Measurements from ENCODE around the gene ZC3H4. TPM values are rescaled to one million over a fixed set of nuclear protein-coding genes. Genes with fewer than 3 reads are reported as not detected.

Gene ZC3H4
- total and polyA plus RNA-seq, 2 of the 8 experiments (the other 6 are each of a cell fraction or from before 2014, with no cell fraction given), result 6.6 to 92.0 TPM

GRCh38 chr19:47100290-47100689, 13.3 kb downstream of the ZC3H4 start:
- H3K9ac ChIP-seq (replicated peaks in 1 of 4; ENCODE audit: extremely low read depth in 1 of 4, low read depth in 3 of 4, low read length in 3 of 4), result no peak overlapping the region
- H3K23ac ChIP-seq (ENCODE audit: insufficient read length), result no peak overlapping the region
- H3K79me1 ChIP-seq (ENCODE audit: low read depth, low read length), result peaks cover 32% of the 10 kb centered on the region
- POLR2A ChIA-PET (ENCODE audit: partially characterized antibody), result interaction anchor here (13.8 kb wide), 1 partner anchor 8 kb away, joined by 209 read pairs; the partner anchor contains the start of gene ZC3H4
- no peak overlapping the region for H3K27ac ChIP-seq (ENCODE audit: low read depth, low read length)
- H3K9me3 ChIP-seq (ENCODE audit: insufficient read depth in 2 of 2, low read depth in 1 of 2, low read length in 1 of 2), result no peaks in the 10 kb centered on the region
- no peak overlapping the region for H2AFZ ChIP-seq (ENCODE audit: low read length)
- CTCF ChIA-PET (ENCODE audit: partially characterized antibody), result no interaction called here
- no peaks in the 10 kb centered on the region for H3K23me2 ChIP-seq (ENCODE audit: low read depth, low read length)
- no peak overlapping the region for H2BK20ac ChIP-seq (ENCODE audit: low read length)
- peaks cover 0 to 13% (median under 1%) of the 10 kb centered on the region in 4 experiments; a peak in 2 of 8 replicates for H3K36me3 ChIP-seq (ENCODE audit: control insufficient read depth in 2 of 4, insufficient read depth in 4 of 4, low read length in 3 of 4)
- no peak for FAIRE-seq
- H2BK15ac ChIP-seq (ENCODE audit: low read length), result no peak overlapping the region
- DNase-seq (ENCODE audit: low read depth in 1 of 2, low spot score in 2 of 2), result no peak
- no peak overlapping the region for H3K4me2 ChIP-seq (ENCODE audit: insufficient read depth in 1 of 2, low read depth in 2 of 2, low read length in 2 of 2)
- no peak overlapping the region for H2BK12ac ChIP-seq (ENCODE audit: low read depth, low read length)
- no peak overlapping the region for H3K14ac ChIP-seq (ENCODE audit: insufficient read length)
- H3K4ac ChIP-seq (replicated peaks; ENCODE audit: insufficient read length, low read depth, low read length), result no peak overlapping the region
- H3K4me1 ChIP-seq (replicated peaks in 1 of 4; ENCODE audit: control insufficient read depth in 3 of 4, insufficient read depth in 4 of 4, low read length in 3 of 4), result peaks cover 2 to 8% (median 4%) of the 10 kb centered on the region in 4 experiments; a peak in 3 of 7 replicates
- no peak overlapping the region for H2BK120ac ChIP-seq (replicated peaks; ENCODE audit: low read depth, low read length)
- 93% methylated on average over 5 of the region's 5 CpGs; no CpG with 5 or more reads in 1 of the 2 experiments for WGBS, 2 experiments (ENCODE audit: extremely low coverage in 1 of 2, insufficient coverage in 1 of 2, insufficient read length in 1 of 2, insufficient replicate concordance in 2 of 2, low coverage in 1 of 2, low lambda C conversion rate in 2 of 2, missing lambda C conversion rate in 1 of 2)
- no peak overlapping the region for H4K91ac ChIP-seq (replicated peaks; ENCODE audit: insufficient read length, low read length)
- no peak overlapping the region for H2BK5ac ChIP-seq (ENCODE audit: low read depth, low read length)
- no peak overlapping the region for H3K4me3 ChIP-seq (ENCODE audit: extremely low read depth in 1 of 4, insufficient read depth in 2 of 4, low read depth in 3 of 4, low read length in 4 of 4)
- H4K20me1 ChIP-seq (replicated peaks in 1 of 2; ENCODE audit: control insufficient read depth in 1 of 2, insufficient read depth in 2 of 2, low read length in 2 of 2), result peaks cover 18% of the 10 kb centered on the region in 2 experiments
- H3K18ac ChIP-seq (ENCODE audit: extremely low read depth, low read length), result no peak overlapping the region
- no peaks in the 10 kb centered on the region for H3K27me3 ChIP-seq (replicated peaks in 1 of 4; ENCODE audit: control insufficient read depth in 3 of 4, extremely low read depth in 1 of 4, insufficient read depth in 3 of 4, low read length in 3 of 4)
- H3K79me2 ChIP-seq (ENCODE audit: control insufficient read depth in 1 of 2, insufficient read depth in 2 of 2, low read length in 2 of 2), result peaks cover 16 to 91% of the 10 kb centered on the region in 2 experiments
- H3K56ac ChIP-seq (replicated peaks; ENCODE audit: insufficient read length, low read depth, low read length), result no peak overlapping the region
- no peak overlapping the region; the same call in 1 of the 2 replicates for H4K8ac ChIP-seq (ENCODE audit: extremely low read depth, insufficient read depth, low read length)
- H2AK5ac ChIP-seq (ENCODE audit: low read depth, low read length), result no peak overlapping the region
- no peak overlapping the region for H4K5ac ChIP-seq (ENCODE audit: insufficient read length, low read depth, low read length)
